GM23338 (cell line): ENCODE data around the gene KCTD21.

Source experiments
- CTCF ChIP-seq, 2 experiments: fragments of 200-600 bp in 1 of 2; sonication (generic) in 1 of 2; conservative IDR thresholded peaks; 2 replicates each; pipeline versions ENCODE4 v1.5.1 to v1.6.1; 2016 to 2017; ENCODE audit warnings: antibody characterized with exemption in 2 of 2, low read depth in 2 of 2, mild to moderate bottlenecking in 2 of 2, moderate library complexity in 1 of 2
- EZH2 ChIP-seq: fragments of 200-600 bp; sonication (generic); IDR thresholded peaks from one replicate; pipeline ENCODE4 v1.8.0; 2017; ENCODE audit warnings: antibody characterized with exemption, mild to moderate bottlenecking, low read depth; ENCODE audit not compliant: unreplicated experiment
- EZH2phosphoT487 ChIP-seq: fragments of 200-600 bp; sonication (generic); IDR thresholded peaks from one replicate; pipeline ENCODE4 v1.8.1; 2018; ENCODE audit warnings: antibody characterized with exemption; ENCODE audit not compliant: unreplicated experiment
- REST ChIP-seq: IDR thresholded peaks from one replicate; pipeline ENCODE4 v1.6.1; 2018; ENCODE audit warnings: antibody characterized with exemption; ENCODE audit not compliant: unreplicated experiment

DNA sequence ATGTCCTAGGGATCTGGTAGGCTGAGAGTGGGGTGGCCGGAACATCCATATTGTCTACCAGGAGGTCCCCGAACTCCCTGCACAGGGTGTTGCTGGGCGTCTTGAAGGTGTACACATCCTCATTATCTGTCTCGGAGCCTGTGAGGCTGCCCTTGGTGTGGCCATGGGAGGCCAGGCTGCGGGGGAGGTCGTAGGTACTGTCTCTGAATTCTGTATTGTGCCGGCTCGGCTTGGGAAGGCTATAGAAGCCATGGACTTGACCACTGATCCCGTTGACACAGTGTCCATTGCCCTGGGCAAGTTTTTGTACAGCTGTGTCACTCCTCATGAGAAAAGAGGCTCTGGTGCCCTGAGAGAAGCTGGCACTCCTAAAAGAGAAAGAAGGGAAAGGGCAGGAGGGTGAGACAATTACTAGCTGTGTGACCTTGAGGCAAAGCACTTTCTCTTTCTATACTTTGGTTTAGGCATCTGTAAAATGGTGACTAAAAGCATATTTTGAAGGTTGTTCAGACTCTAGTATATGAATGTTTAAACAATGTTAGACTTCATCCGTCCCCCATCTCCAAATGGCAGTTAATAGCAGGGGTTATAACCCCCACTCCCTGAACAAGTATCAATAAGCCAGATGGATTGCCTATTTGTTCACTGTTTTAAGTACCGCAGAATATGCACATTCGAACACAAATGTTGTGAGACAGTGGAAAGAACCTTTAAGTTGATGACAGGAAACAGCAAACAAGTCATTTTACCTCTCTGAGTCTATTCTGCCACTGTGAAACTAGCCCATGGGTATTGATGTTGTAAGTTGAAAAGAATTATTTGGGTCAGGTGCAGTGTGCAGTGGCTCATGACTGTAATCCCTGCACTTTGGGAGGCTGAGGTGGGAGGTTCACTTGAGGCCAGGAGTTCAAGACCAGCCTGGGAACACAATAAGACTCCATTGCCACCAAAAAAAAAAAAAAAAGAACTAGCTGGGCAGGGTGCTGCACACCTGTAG, 38.6 kb upstream of the KCTD21 start:
- no peak for TF ChIP-seq CTCF (conservative IDR thresholded peaks at IDR 0.05; ENCODE audit: low read depth in 2 of 2)
- no peak for TF ChIP-seq EZH2phosphoT487
- no peak for TF ChIP-seq REST
- TF ChIP-seq EZH2, result no peak
